ENCODE measurements around the gene HNRNPH2. TPM values are rescaled to one million over a fixed set of nuclear protein-coding genes. Genes with fewer than 3 reads are reported as not detected.

HNRNPH2 gene
- total and polyA plus RNA-seq, 9 of the 15 experiments (the other 6 are each of a cell fraction or from before 2014, with no cell fraction given) = 40.0 to 130 (median 60.3) TPM

GRCh38 chrX:101393530-101394305 is 14.3 kb upstream of the HNRNPH2 start (continued):
- no peak for TF ChIP-seq GTF3C2 (IDR thresholded peaks at IDR 0.05; ENCODE audit: borderline replicate concordance, extremely low read depth, insufficient read length)
- no peak for TF ChIP-seq ZNF707 (CRISPR knock-in tag; conservative IDR thresholded peaks at IDR 0.05)
- no peak for TF ChIP-seq ELF1 (tag; IDR thresholded peaks at IDR 0.05)
- TF ChIP-seq PCBP2 (IDR thresholded peaks at IDR 0.05; ENCODE audit: low read depth, low read length, poor library complexity, severe bottlenecking) = no peak
- no peak for TF ChIP-seq ZKSCAN8 (CRISPR knock-in tag; IDR thresholded peaks at IDR 0.05)
- no peak for TF ChIP-seq GATA2 (CRISPR knock-in tag; IDR thresholded peaks at IDR 0.05)
- TF ChIP-seq ZNF239 (CRISPR knock-in tag; IDR thresholded peaks at IDR 0.05) = no peak
- peak; percentile 1; the same call in 1 of the 2 replicates for TF ChIP-seq PML (IDR thresholded peaks at IDR 0.05; ENCODE audit: low read length)
- no peak for TF ChIP-seq JUND (IDR thresholded peaks at IDR 0.05; ENCODE audit: borderline replicate concordance, low read depth, low read length)
- TF ChIP-seq JUND (tag; IDR thresholded peaks at IDR 0.05; ENCODE audit: borderline replicate concordance, low read depth, low read length) = no peak
- no peak for TF ChIP-seq TBP (optimal IDR thresholded peaks at IDR 0.05; ENCODE audit: low read depth, low read length)
- peak; percentile 23 for TF ChIP-seq POLR2B (IDR thresholded peaks at IDR 0.05; ENCODE audit: low read depth, partially characterized antibody)

All from K562 (cell line).